TTC549 (cell line): Measurements from ENCODE around the gene SLC47A1.
"Not testable (repeated sequence)": the region's sequence is repeated elsewhere in the genome, so short reads cannot be mapped to it uniquely, and the experiment has no call there.

Experiments
- FAIRE-seq: peaks from 2 replicates; lab custom pipeline; 2012; peaks lifted over from hg19 to GRCh38; lab: Jason Lieb, UNC

Gene SLC47A1

GRCh38 chr17:19520641-19521040 lies 13.0 kb upstream of the SLC47A1 start:
- no peak for FAIRE-seq

- no peak for FAIRE-seq
Observed at GRCh38 chr17:19523690-19524089, 10.0 kb upstream of the SLC47A1 start.

- not testable (repeated sequence) for FAIRE-seq
Observed at GRCh38 chr17:19526950-19527349, 6.7 kb upstream of the SLC47A1 start.

- no peak for FAIRE-seq
Observed at GRCh38 chr17:19531780-19532501, 1.7 kb upstream of the SLC47A1 start.

- no peak for FAIRE-seq
Observed at GRCh38 chr17:19533036-19533717, 477 bp upstream of the SLC47A1 start.

- FAIRE-seq, result no peak
Observed at GRCh38 chr17:19534562-19535149, 1.0 kb downstream of the SLC47A1 start.

- no peak for FAIRE-seq
Observed at GRCh38 chr17:19537111-19537510, 3.5 kb downstream of the SLC47A1 start.

- no peak for FAIRE-seq
Observed at GRCh38 chr17:19538095-19539039, 4.7 kb downstream of the SLC47A1 start.

GRCh38 chr17:19539040-19539399 lies 5.4 kb downstream of the SLC47A1 start:
- no peak for FAIRE-seq

GRCh38 chr17:19539841-19540311 lies 6.2 kb downstream of the SLC47A1 start:
- FAIRE-seq, result no peak

GRCh38 chr17:19540706-19541370 lies 7.2 kb downstream of the SLC47A1 start:
- FAIRE-seq, result no peak

- FAIRE-seq, result no peak
Observed at GRCh38 chr17:19541445-19541844, 7.8 kb downstream of the SLC47A1 start.

- no peak for FAIRE-seq
Observed at GRCh38 chr17:19542247-19542646, 8.6 kb downstream of the SLC47A1 start.

- FAIRE-seq, result no peak
Observed at GRCh38 chr17:19544366-19544765, 10.7 kb downstream of the SLC47A1 start.

GRCh38 chr17:19546289-19547065 lies 12.8 kb downstream of the SLC47A1 start:
- no peak for FAIRE-seq

- FAIRE-seq, result no peak
Observed at GRCh38 chr17:19549746-19550623, 16.3 kb downstream of the SLC47A1 start.

- FAIRE-seq, result no peak
Observed at GRCh38 chr17:19551165-19551564, 17.5 kb downstream of the SLC47A1 start.

- no peak for FAIRE-seq
Observed at GRCh38 chr17:19551591-19552148, 18.0 kb downstream of the SLC47A1 start.

GRCh38 chr17:19553036-19553435 lies 19.4 kb downstream of the SLC47A1 start:
- no peak for FAIRE-seq

- no peak for FAIRE-seq
Observed at GRCh38 chr17:19554393-19554792, 20.7 kb downstream of the SLC47A1 start.
